Measurements from ENCODE around the gene ZNF697.
A peak's percentile ranks its signal among the peaks of the same experiment; 100 is the strongest.

The ZNF697 gene

GRCh38 chr1:119653135-119653838 lies 5.2 kb upstream of the ZNF697 start:
- H3K4me3 ChIP-seq (replicated peaks; ENCODE audit: low read depth, low read length): no peak overlapping the region
- TF ChIP-seq CTCF (IDR thresholded peaks at IDR 0.05; ENCODE audit: low read length, missing control alignments): no peak
- no peak for DNase-seq (ENCODE audit: low read depth)

GRCh38 chr1:119652587-119652986 lies 4.5 kb upstream of the ZNF697 start:
- H3K4me3 ChIP-seq (replicated peaks; ENCODE audit: low read depth, low read length): no peak overlapping the region
- TF ChIP-seq CTCF (IDR thresholded peaks at IDR 0.05; ENCODE audit: low read length, missing control alignments): no peak
- no peak for DNase-seq (ENCODE audit: low read depth)

- H3K4me3 ChIP-seq (replicated peaks; ENCODE audit: low read depth, low read length): no peak overlapping the region
- no peak for TF ChIP-seq CTCF (IDR thresholded peaks at IDR 0.05; ENCODE audit: low read length, missing control alignments)
- DNase-seq (ENCODE audit: low read depth): no peak
Measured at GRCh38 chr1:119651641-119652040, 3.6 kb upstream of the ZNF697 start.

- H3K4me3 ChIP-seq (replicated peaks; ENCODE audit: low read depth, low read length): no peak overlapping the region
- DNase-seq (ENCODE audit: low read depth): no peak
- no peak for TF ChIP-seq CTCF (IDR thresholded peaks at IDR 0.05; ENCODE audit: low read length, missing control alignments)
Measured at GRCh38 chr1:119651133-119651532, 3.1 kb upstream of the ZNF697 start.

GRCh38 chr1:119648620-119649004 lies 546 bp upstream of the ZNF697 start:
- no peak for TF ChIP-seq CTCF (IDR thresholded peaks at IDR 0.05; ENCODE audit: low read length, missing control alignments)
- peak overlapping the region; percentile 82 for H3K4me3 ChIP-seq (replicated peaks; ENCODE audit: low read depth, low read length)
- DNase-seq (ENCODE audit: low read depth): no peak

- TF ChIP-seq CTCF (IDR thresholded peaks at IDR 0.05; ENCODE audit: low read length, missing control alignments): no peak
Measured at GRCh38 chr1:119647228-119647733, 785 bp downstream of the ZNF697 start.

More at GRCh38 chr1:119647228-119647733, 785 bp downstream of the ZNF697 start:
- peak overlapping the region; percentile 82 for H3K4me3 ChIP-seq (replicated peaks; ENCODE audit: low read depth, low read length)
- DNase-seq (ENCODE audit: low read depth): no peak

Data from fibroblast of pulmonary artery (primary cell).